Astrocyte (in vitro differentiated cells and primary cell): Measurements from ENCODE around the gene KRTAP16-1. TPM values are rescaled to one million over a fixed set of nuclear protein-coding genes. Genes with fewer than 3 reads are reported as not detected.

Experiments used
- DNase-seq: peaks from one replicate; pipeline ENCODE4 v3.0.0-alpha.2; 2010; ENCODE audit warnings: low read depth
- FAIRE-seq: peaks from 2 replicates; lab custom pipeline; 2011; peaks lifted over from hg19 to GRCh38; lab: Jason Lieb, UNC
- H2AFZ ChIP-seq: 2 replicates; pipeline ENCODE4 v1.6.0; 2012; ENCODE audit warnings: low read depth, low read length, inconsistent platforms
- H3K27ac ChIP-seq: 2 replicates; pipeline ENCODE4 v1.5.1; 2011; ENCODE audit warnings: low read depth, low read length, inconsistent platforms
- H3K27me3 ChIP-seq: 2 replicates; pipeline ENCODE4 v1.6.0; 2011; ENCODE audit warnings: low read length, inconsistent platforms; ENCODE audit not compliant: insufficient read depth
- H3K36me3 ChIP-seq: 2 replicates; pipeline ENCODE4 v1.5.1; 2011; ENCODE audit warnings: low read length, inconsistent platforms; ENCODE audit not compliant: insufficient read depth
- H3K4me1 ChIP-seq: 2 replicates; pipeline ENCODE4 v1.5.1; 2011; ENCODE audit warnings: low read length, inconsistent platforms; ENCODE audit not compliant: insufficient read depth
- H3K4me2 ChIP-seq: 2 replicates; pipeline ENCODE4 v1.6.0; 2012; ENCODE audit warnings: low read length, inconsistent platforms
- H3K4me3 ChIP-seq: 2 replicates; pipeline ENCODE4 v1.5.1; 2011; ENCODE audit warnings: low read depth, mild to moderate bottlenecking, low read length, inconsistent platforms; ENCODE audit not compliant: insufficient read depth
- H3K79me2 ChIP-seq: 2 replicates; pipeline ENCODE4 v1.6.0; 2012; ENCODE audit warnings: mild to moderate bottlenecking, low read length, inconsistent platforms; ENCODE audit not compliant: insufficient read depth
- H3K9ac ChIP-seq: 2 replicates; pipeline ENCODE4 v1.6.0; 2012; ENCODE audit warnings: mild to moderate bottlenecking, low read length, inconsistent platforms
- H3K9me3 ChIP-seq: 2 replicates; pipeline ENCODE4 v1.5.1; 2012; ENCODE audit warnings: low read depth, mild to moderate bottlenecking, low read length, inconsistent platforms; ENCODE audit not compliant: insufficient read depth
- H4K20me1 ChIP-seq: 2 replicates; pipeline ENCODE4 v1.6.0; 2012; ENCODE audit warnings: low read length, inconsistent platforms; ENCODE audit not compliant: insufficient read depth
- H3K27ac Mint-ChIP-seq: one replicate; pipeline ENCODE4 v1.8.0; 2021; ENCODE audit warnings: mild to moderate bottlenecking, mixed read lengths; ENCODE audit not compliant: unreplicated experiment
- H3K27me3 Mint-ChIP-seq: one replicate; pipeline ENCODE4 v1.8.0; 2021; ENCODE audit warnings: low read depth, mixed read lengths; ENCODE audit not compliant: unreplicated experiment
- H3K36me3 Mint-ChIP-seq: one replicate; pipeline ENCODE4 v1.8.0; 2021; ENCODE audit warnings: low read depth, mixed read lengths; ENCODE audit not compliant: unreplicated experiment
- H3K4me1 Mint-ChIP-seq: one replicate; pipeline ENCODE4 v1.8.0; 2021; ENCODE audit warnings: low read depth, mixed read lengths; ENCODE audit not compliant: unreplicated experiment
- H3K4me3 Mint-ChIP-seq: one replicate; pipeline ENCODE4 v1.8.0; 2021; ENCODE audit warnings: mild to moderate bottlenecking, moderate library complexity, mixed read lengths; ENCODE audit not compliant: unreplicated experiment
- H3K9me3 Mint-ChIP-seq: one replicate; pipeline ENCODE4 v1.8.0; 2021; ENCODE audit warnings: mild to moderate bottlenecking, mixed read lengths; ENCODE audit not compliant: unreplicated experiment
- CTCF ChIP-seq: IDR thresholded peaks from 2 replicates; pipeline ENCODE4 v1.5.1; 2011; ENCODE audit warnings: low read depth, mild to moderate bottlenecking, inconsistent platforms, low read length, moderate library complexity; ENCODE audit not compliant: insufficient read depth
- EZH2 ChIP-seq: IDR thresholded peaks from 2 replicates; pipeline ENCODE4 v1.6.1; 2012; ENCODE audit warnings: mild to moderate bottlenecking, low read length, inconsistent platforms; ENCODE audit not compliant: insufficient read depth
- total RNA-seq: library from RNA; stranded (reverse); gene quantifications from 2 replicates; pipeline ENCODE4 v1.2.1, GENCODE V29; 2021

Gene KRTAP16-1
- total RNA-seq, 1 donor from 2014 or later, result not detected

DNA sequence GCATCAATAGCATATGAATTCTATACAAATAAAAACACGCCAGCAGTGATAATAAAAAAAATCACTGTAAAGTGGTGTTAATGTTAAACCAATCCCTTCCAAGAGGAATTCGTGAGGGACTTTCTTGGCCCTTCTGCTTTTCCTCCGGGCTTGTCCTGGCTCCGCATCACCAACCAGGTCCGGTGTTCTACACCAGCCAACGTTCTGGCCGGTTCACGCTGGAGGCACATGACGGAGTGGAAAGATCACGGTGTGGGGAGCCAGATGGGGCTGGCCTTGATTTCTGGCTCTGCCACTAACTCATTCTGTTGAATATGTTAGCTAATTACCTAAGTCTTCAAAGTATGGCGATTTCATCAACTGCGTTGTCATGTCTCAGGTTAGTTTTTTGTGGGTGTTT lies 5.0 kb downstream of the KRTAP16-1 start:
- Mint-ChIP-seq H3K36me3 (no peaks in the 10 kb centered on the region), H3K9me3 (peaks cover 8% of the 10 kb centered on the region), H3K27ac (no peak overlapping the region), H3K4me1 (no peaks in the 10 kb centered on the region), H3K27me3 (peaks cover 28% of the 10 kb centered on the region), H3K4me3 (no peak overlapping the region)
- no peak for DNase-seq
- H3K9ac ChIP-seq, result no peak overlapping the region
- H2AFZ ChIP-seq, result no peak overlapping the region
- FAIRE-seq, result no peak
- H3K9me3 ChIP-seq, result no peaks in the 10 kb centered on the region
- H3K27ac ChIP-seq, result no peak overlapping the region
- no peaks in the 10 kb centered on the region for H3K27me3 ChIP-seq
- H3K4me3 ChIP-seq, result no peak overlapping the region
- H3K79me2 ChIP-seq, result no peaks in the 10 kb centered on the region
- no peak overlapping the region for H3K4me2 ChIP-seq
- H3K36me3 ChIP-seq, result no peaks in the 10 kb centered on the region
- no peaks in the 10 kb centered on the region for H4K20me1 ChIP-seq
- peaks cover 16% of the 10 kb centered on the region for H3K4me1 ChIP-seq
- TF ChIP-seq EZH2 (no peak), CTCF (no peak)

GRCh38 chr17:41302981-41303380 lies 6.1 kb downstream of the KRTAP16-1 start:
- Mint-ChIP-seq H3K27ac (no peak overlapping the region), H3K4me3 (no peak overlapping the region), H3K9me3 (peaks cover 8% of the 10 kb centered on the region), H3K27me3 (peaks cover 21% of the 10 kb centered on the region), H3K36me3 (no peaks in the 10 kb centered on the region), H3K4me1 (no peaks in the 10 kb centered on the region)
- Histone ChIP-seq H3K4me2 (no peak overlapping the region), H3K27ac (no peak overlapping the region), H3K79me2 (no peaks in the 10 kb centered on the region), H3K27me3 (no peaks in the 10 kb centered on the region), H3K4me1 (peaks cover 7% of the 10 kb centered on the region), H3K9me3 (no peaks in the 10 kb centered on the region), H3K4me3 (no peak overlapping the region), H3K36me3 (no peaks in the 10 kb centered on the region), H3K9ac (no peak overlapping the region), H2AFZ (no peak overlapping the region), H4K20me1 (no peaks in the 10 kb centered on the region)
- FAIRE-seq (no peak), DNase-seq (no peak)
- TF ChIP-seq EZH2, result no peak
- no peak for TF ChIP-seq CTCF

GRCh38 chr17:41301916-41302901 lies 6.9 kb downstream of the KRTAP16-1 start, which contains the start of gene KRTAP29-1:
Gene KRTAP29-1 (minus strand): TSS chr17:41302851. CDS start chr17:41302851, 0 bp downstream.
- no peak within 1 kb of the TSS for H3K4me3 Mint-ChIP-seq
- H3K27ac Mint-ChIP-seq, result no peak within 1 kb of the TSS
- H3K27me3 ChIP-seq, result no peaks in the 10 kb centered on the region
- H3K4me1 Mint-ChIP-seq, result no peaks in the 10 kb centered on the region
- peaks cover 14% of the 10 kb centered on the region for H3K27me3 Mint-ChIP-seq
- no peaks in the 10 kb centered on the region for H3K9me3 ChIP-seq
- no peaks in the 10 kb centered on the region for H4K20me1 ChIP-seq
- H2AFZ ChIP-seq, result no peak within 1 kb of the TSS
- no peak within 1 kb of the TSS for H3K27ac ChIP-seq
- no peak for FAIRE-seq
- no peak within 1 kb of the TSS for H3K4me3 ChIP-seq
- peaks cover 8% of the 10 kb centered on the region for H3K9me3 Mint-ChIP-seq
- H3K4me1 ChIP-seq, result no peaks in the 10 kb centered on the region
- H3K79me2 ChIP-seq, result no peaks in the 10 kb centered on the region
- TF ChIP-seq CTCF, result no peak
- TF ChIP-seq EZH2, result no peak
- H3K9ac ChIP-seq, result no peak within 1 kb of the TSS
- DNase-seq, result no peak
- no peak within 1 kb of the TSS for H3K4me2 ChIP-seq
- no peaks in the 10 kb centered on the region for H3K36me3 ChIP-seq
- H3K36me3 Mint-ChIP-seq, result no peaks in the 10 kb centered on the region
